SK-N-SH (cell line): ENCODE results near the gene HDHD2. TPM values are rescaled to one million over a fixed set of nuclear protein-coding genes. Genes with fewer than 3 reads are reported as not detected.

Source experiments
- CTCF ChIA-PET: fragments of 300-600, 350-600 bp; formaldehyde crosslinking; extraction: SDS; loops from one replicate; lab custom pipeline; 2021; lab: Yijun Ruan, JAX
- POLR2A ChIA-PET: fragments of 350-600 bp; sonication (Branson Sonifier 250); formaldehyde crosslinking; extraction: SDS; loops from one replicate; lab custom pipeline; 2020; ENCODE audit warnings: antibody characterized with exemption, inconsistent platforms; lab: Yijun Ruan, JAX
- DNase-seq: peaks from one replicate; pipeline ENCODE4 v3.0.0; 2012
- H2AFZ ChIP-seq: fragments of 200-600 bp; sonication (generic); 2 replicates; pipeline ENCODE4 v1.8.1; 2016; ENCODE audit warnings: antibody characterized with exemption, mild to moderate bottlenecking, low read depth
- H3F3A ChIP-seq: fragments of 200-600 bp; sonication (generic); replicated peaks from 2 replicates; pipeline ENCODE3; 2016; ENCODE audit warnings: antibody characterized with exemption, mild to moderate bottlenecking; ENCODE audit not compliant: insufficient read depth
- H3K27ac ChIP-seq, 2 experiments: fragments of 200-500 bp in 1 of 2; fragments of 200-600 bp in 1 of 2; sonication (Bioruptor generic) in 1 of 2; sonication (generic), shearing (Covaris generic) in 1 of 2; 2 replicates each; pipeline versions ENCODE4 v1.5.1 to v1.6.1; 2014 to 2016; ENCODE audit warnings: low read depth in 2 of 2, inconsistent platforms in 1 of 2, low read length in 1 of 2, mild to moderate bottlenecking in 1 of 2, mixed read lengths in 1 of 2
- H3K27me3 ChIP-seq: fragments of 200-600 bp; sonication (generic), shearing (Covaris generic); 2 replicates; pipeline ENCODE4 v1.6.1; 2016; ENCODE audit warnings: mixed run types; ENCODE audit not compliant: insufficient read depth
- H3K36me3 ChIP-seq, 2 experiments: fragments of 200-500 bp in 1 of 2; fragments of 200-600 bp in 1 of 2; sonication (Bioruptor generic) in 1 of 2; sonication (generic) in 1 of 2; replicated peaks in 1 of 2; 2 replicates each; pipeline versions ENCODE3 to v1.5.1; 2014 to 2016; ENCODE audit warnings: low read length in 1 of 2, mild to moderate bottlenecking in 1 of 2; ENCODE audit not compliant: insufficient read depth in 2 of 2, control insufficient read depth in 1 of 2
- H3K4me1 ChIP-seq, 2 experiments: fragments of 200-500 bp in 1 of 2; fragments of 200-600 bp in 1 of 2; sonication (Bioruptor generic) in 1 of 2; sonication (generic), shearing (Covaris generic) in 1 of 2; 2 replicates each; pipeline versions ENCODE4 v1.5.1 to v1.6.1; 2014 to 2016; ENCODE audit warnings: low read depth in 1 of 2, low read length in 1 of 2, mixed run types in 1 of 2; ENCODE audit not compliant: insufficient read depth in 2 of 2, control insufficient read depth in 1 of 2
- H3K4me2 ChIP-seq: fragments of 200-600 bp; sonication (generic), shearing (Covaris generic); 2 replicates; pipeline ENCODE4 v1.6.1; 2017; ENCODE audit warnings: mixed run types
- H3K4me3 ChIP-seq, 2 experiments: fragments of 200-500 bp in 1 of 2; fragments of 200-600 bp in 1 of 2; sonication (Bioruptor generic) in 1 of 2; sonication (generic), shearing (Covaris generic) in 1 of 2; 2 replicates each; pipeline versions ENCODE4 v1.5.1 to v1.8.1; 2014 to 2016; ENCODE audit warnings: low read depth in 2 of 2, inconsistent platforms in 1 of 2, low read length in 1 of 2, mild to moderate bottlenecking in 1 of 2, mixed read lengths in 1 of 2, moderate library complexity in 1 of 2
- H3K79me2 ChIP-seq: fragments of 200-600 bp; sonication (generic); 2 replicates; pipeline ENCODE4 v1.8.1; 2017; ENCODE audit warnings: mild to moderate bottlenecking; ENCODE audit not compliant: insufficient read depth
- H3K9ac ChIP-seq: fragments of 200-600 bp; sonication (generic); 2 replicates; pipeline ENCODE4 v1.6.1; 2017; ENCODE audit warnings: mixed run types
- H3K9me2 ChIP-seq: fragments of 200-600 bp; sonication (generic); 2 replicates; pipeline ENCODE4 v1.6.1; 2017; ENCODE audit warnings: mixed run types
- H3K9me3 ChIP-seq: fragments of 200-600 bp; sonication (generic); 2 replicates; pipeline ENCODE4 v1.6.1; 2017; ENCODE audit warnings: mixed run types, mild to moderate bottlenecking, moderate library complexity
- H4K20me1 ChIP-seq: fragments of 200-600 bp; sonication (generic); 2 replicates; pipeline ENCODE4 v1.6.1; 2017; ENCODE audit warnings: mild to moderate bottlenecking, mixed run types; ENCODE audit not compliant: insufficient read depth
- EP300 ChIP-seq, 2 experiments: IDR thresholded peaks; 2 replicates each; pipeline versions ENCODE4 v1.4.0 to v1.6.1; 2012; ENCODE audit warnings: borderline replicate concordance in 1 of 2, low read depth in 1 of 2, low read length in 1 of 2
- FOSL2 ChIP-seq: IDR thresholded peaks from 2 replicates; pipeline ENCODE4 v1.4.0; 2012; ENCODE audit warnings: low read depth, mild to moderate bottlenecking, moderate library complexity, borderline replicate concordance
- FOXJ3 ChIP-seq: sonication (generic); formaldehyde crosslinking; IDR thresholded peaks from 2 replicates; pipeline ENCODE4 v1.5.1; 2020; ENCODE audit warnings: mild to moderate bottlenecking, missing genetic modification reagents
- GATA2 ChIP-seq: sonication (generic); formaldehyde crosslinking; IDR thresholded peaks from 2 replicates; pipeline ENCODE4 v1.5.0; 2020; ENCODE audit warnings: mild to moderate bottlenecking, missing genetic modification reagents
- MXI1 ChIP-seq: IDR thresholded peaks from 2 replicates; pipeline ENCODE4 v1.6.1; 2012; ENCODE audit warnings: mild to moderate bottlenecking, low read depth, low read length, improper control_type of control experiment
- NFIC ChIP-seq: IDR thresholded peaks from 2 replicates; pipeline ENCODE4 v1.4.0; 2012; ENCODE audit warnings: borderline replicate concordance
- NRF1 ChIP-seq: IDR thresholded peaks from 2 replicates; pipeline ENCODE4 v1.6.1; 2012; ENCODE audit warnings: low read depth, mild to moderate bottlenecking, low read length
- REST ChIP-seq: IDR thresholded peaks from 2 replicates; pipeline ENCODE4 v1.6.1; 2012; ENCODE audit warnings: mild to moderate bottlenecking, low read depth, low read length, moderate library complexity
- RFX5 ChIP-seq: IDR thresholded peaks from 2 replicates; pipeline ENCODE4 v1.6.1; 2012; ENCODE audit warnings: mild to moderate bottlenecking, improper control_type of control experiment, low read length
- YY1 ChIP-seq: IDR thresholded peaks from 2 replicates; pipeline ENCODE4 v1.4.0; 2012; ENCODE audit warnings: low read depth, mild to moderate bottlenecking
- WGBS: methylation state at CpG from one replicate; pipeline ENCODE4 v1.1.6; 2017; ENCODE audit warnings: low lambda C conversion rate; 5-methylcytosine and 5-hydroxymethylcytosine counted together
- polyA plus RNA-seq, 3 experiments: library from polyadenylated mRNA; depleted of rRNA; stranded (reverse); fragments of >200 nt; gene quantifications; 2 replicates each; pipeline ENCODE4 v1.2.3, GENCODE V29; 2012
- TF ChIP-seq, protein P1 (sequence below): IDR thresholded peaks from 2 replicates; pipeline ENCODE4 v1.4.0; 2012; ENCODE audit warnings: low read depth
- TF ChIP-seq, protein P2 (sequence below): fragments of 200-600 bp; sonication (generic); IDR thresholded peaks from 2 replicates; pipeline ENCODE4 v1.6.1; 2017; ENCODE audit warnings: antibody characterized with exemption, mild to moderate bottlenecking, moderate library complexity
- TF ChIP-seq, protein P3 (sequence below): fragments of 150-350 bp; IDR thresholded peaks from 2 replicates; pipeline ENCODE4 v1.6.1; 2017; ENCODE audit warnings: antibody characterized with exemption, low read length, low read depth, borderline replicate concordance
- TF ChIP-seq, protein P4 (sequence below): IDR thresholded peaks from 2 replicates; pipeline ENCODE4 v1.4.0; 2012; ENCODE audit warnings: low read depth, borderline replicate concordance

The HDHD2 gene
- polyA plus RNA-seq, 1 of the 3 experiments (the other 2 are of a cell fraction): 10.6 TPM

DNA sequence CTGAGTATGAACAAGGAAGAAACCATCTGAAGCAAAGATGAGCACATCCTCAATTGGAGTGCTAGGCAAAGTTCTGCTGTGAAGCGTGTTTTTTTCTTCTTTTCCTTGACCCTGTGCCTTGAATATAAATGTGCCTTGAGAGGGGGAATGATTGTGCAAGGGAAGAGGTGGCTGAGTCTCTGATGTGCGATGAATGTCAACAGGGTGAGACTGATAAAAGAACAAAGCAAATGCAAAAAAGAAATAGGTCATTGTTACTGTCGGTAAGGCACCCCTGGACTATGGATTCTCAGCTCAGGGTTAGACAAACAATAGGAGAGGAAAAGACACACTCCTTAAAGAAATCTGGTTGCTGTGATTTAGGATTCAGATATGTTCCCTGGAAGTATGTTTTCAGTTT is 54.5 kb downstream of the HDHD2 start:
- Histone ChIP-seq H3F3A (no peaks in the 10 kb centered on the region), H3K36me3 (no peaks in the 10 kb centered on the region), H3K9me3 (no peaks in the 10 kb centered on the region), H3K79me2 (no peaks in the 10 kb centered on the region), H3K4me1 (no peaks in the 10 kb centered on the region), H3K4me2 (no peak overlapping the region), H3K27ac (no peak overlapping the region), H3K9me2 (no peaks in the 10 kb centered on the region), H3K4me3 (no peak overlapping the region), H2AFZ (no peak overlapping the region), H3K27me3 (no peaks in the 10 kb centered on the region), H4K20me1 (no peaks in the 10 kb centered on the region), H3K9ac (no peak overlapping the region)
- no peak for DNase-seq
- WGBS: 97% methylated on average over 3 of the region's 3 CpGs
- no peak for TF ChIP-seq REST
- TF ChIP-seq NRF1: no peak
- TF ChIP-seq, protein P1, sequence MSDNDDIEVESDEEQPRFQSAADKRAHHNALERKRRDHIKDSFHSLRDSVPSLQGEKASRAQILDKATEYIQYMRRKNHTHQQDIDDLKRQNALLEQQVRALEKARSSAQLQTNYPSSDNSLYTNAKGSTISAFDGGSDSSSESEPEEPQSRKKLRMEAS: no peak
- TF ChIP-seq MXI1: no peak
- TF ChIP-seq, protein P2, sequence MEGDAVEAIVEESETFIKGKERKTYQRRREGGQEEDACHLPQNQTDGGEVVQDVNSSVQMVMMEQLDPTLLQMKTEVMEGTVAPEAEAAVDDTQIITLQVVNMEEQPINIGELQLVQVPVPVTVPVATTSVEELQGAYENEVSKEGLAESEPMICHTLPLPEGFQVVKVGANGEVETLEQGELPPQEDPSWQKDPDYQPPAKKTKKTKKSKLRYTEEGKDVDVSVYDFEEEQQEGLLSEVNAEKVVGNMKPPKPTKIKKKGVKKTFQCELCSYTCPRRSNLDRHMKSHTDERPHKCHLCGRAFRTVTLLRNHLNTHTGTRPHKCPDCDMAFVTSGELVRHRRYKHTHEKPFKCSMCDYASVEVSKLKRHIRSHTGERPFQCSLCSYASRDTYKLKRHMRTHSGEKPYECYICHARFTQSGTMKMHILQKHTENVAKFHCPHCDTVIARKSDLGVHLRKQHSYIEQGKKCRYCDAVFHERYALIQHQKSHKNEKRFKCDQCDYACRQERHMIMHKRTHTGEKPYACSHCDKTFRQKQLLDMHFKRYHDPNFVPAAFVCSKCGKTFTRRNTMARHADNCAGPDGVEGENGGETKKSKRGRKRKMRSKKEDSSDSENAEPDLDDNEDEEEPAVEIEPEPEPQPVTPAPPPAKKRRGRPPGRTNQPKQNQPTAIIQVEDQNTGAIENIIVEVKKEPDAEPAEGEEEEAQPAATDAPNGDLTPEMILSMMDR: no peak
- TF ChIP-seq, protein P3, sequence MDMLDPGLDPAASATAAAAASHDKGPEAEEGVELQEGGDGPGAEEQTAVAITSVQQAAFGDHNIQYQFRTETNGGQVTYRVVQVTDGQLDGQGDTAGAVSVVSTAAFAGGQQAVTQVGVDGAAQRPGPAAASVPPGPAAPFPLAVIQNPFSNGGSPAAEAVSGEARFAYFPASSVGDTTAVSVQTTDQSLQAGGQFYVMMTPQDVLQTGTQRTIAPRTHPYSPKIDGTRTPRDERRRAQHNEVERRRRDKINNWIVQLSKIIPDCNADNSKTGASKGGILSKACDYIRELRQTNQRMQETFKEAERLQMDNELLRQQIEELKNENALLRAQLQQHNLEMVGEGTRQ: no peak
- TF ChIP-seq, protein P4, sequence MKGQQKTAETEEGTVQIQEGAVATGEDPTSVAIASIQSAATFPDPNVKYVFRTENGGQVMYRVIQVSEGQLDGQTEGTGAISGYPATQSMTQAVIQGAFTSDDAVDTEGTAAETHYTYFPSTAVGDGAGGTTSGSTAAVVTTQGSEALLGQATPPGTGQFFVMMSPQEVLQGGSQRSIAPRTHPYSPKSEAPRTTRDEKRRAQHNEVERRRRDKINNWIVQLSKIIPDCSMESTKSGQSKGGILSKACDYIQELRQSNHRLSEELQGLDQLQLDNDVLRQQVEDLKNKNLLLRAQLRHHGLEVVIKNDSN: no peak
- no peak for TF ChIP-seq YY1
- TF ChIP-seq EP300 (IDR thresholded peaks at IDR 0.05; ENCODE audit: borderline replicate concordance in 1 of 2, low read depth in 1 of 2, low read length in 1 of 2): no peak
- TF ChIP-seq NFIC: no peak
- no peak for TF ChIP-seq FOSL2
- TF ChIP-seq FOXJ3: no peak
- no peak for TF ChIP-seq RFX5
- TF ChIP-seq GATA2 (CRISPR knock-in tag): no peak
- POLR2A ChIA-PET: no interaction called here
- CTCF ChIA-PET: interaction anchor here (0.9 kb wide), 1 partner anchor 45 kb away, joined by 4 read pairs; no protein-coding TSS in a partner anchor
